Measurements from ENCODE around the gene CORO1C.

DNA sequence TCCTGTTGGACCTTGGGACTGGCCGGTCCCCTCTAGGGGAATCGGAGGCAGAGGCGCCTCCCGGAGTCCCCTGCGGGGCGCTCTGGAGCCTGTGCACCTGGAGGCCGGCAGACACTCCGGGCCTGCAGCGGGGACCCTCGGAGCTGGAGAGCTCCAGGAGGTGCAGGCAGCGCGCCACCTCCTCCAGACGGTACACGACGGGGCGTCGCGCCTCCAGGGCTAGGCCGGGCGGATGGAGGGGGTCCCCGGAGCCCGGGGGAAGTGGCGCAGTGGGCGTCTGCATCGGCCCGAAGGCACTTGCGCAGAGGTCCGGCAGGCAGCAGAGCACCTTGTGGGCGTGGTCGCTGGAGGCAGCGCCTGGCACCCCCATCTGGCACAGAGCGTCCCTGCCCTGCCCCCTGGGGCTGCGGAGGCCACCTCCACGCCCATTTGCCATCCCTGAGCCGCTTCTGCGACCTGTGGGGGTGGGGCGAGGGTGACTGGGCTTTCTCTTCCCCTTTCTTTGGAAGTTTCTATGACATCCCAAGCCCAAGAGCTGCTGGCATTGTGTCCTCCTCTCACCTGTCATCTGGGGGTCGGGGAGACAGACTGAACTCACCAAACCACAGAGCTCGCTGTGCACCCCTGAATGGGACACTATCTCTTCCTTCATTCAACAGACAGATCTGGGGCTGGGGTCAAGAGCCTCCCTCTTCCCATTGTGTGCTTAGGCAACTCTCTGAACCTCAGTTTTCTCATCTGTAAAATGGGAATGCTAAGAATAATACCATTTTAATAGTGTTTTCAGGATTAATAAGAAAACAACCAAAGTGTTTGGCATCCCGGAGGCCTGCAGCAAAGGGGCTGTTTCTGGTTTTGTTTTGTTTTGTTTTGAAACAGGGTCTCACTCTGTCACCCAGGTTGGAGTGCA, 37.5 kb upstream of the CORO1C start:
- TF ChIP-seq, protein P1, sequence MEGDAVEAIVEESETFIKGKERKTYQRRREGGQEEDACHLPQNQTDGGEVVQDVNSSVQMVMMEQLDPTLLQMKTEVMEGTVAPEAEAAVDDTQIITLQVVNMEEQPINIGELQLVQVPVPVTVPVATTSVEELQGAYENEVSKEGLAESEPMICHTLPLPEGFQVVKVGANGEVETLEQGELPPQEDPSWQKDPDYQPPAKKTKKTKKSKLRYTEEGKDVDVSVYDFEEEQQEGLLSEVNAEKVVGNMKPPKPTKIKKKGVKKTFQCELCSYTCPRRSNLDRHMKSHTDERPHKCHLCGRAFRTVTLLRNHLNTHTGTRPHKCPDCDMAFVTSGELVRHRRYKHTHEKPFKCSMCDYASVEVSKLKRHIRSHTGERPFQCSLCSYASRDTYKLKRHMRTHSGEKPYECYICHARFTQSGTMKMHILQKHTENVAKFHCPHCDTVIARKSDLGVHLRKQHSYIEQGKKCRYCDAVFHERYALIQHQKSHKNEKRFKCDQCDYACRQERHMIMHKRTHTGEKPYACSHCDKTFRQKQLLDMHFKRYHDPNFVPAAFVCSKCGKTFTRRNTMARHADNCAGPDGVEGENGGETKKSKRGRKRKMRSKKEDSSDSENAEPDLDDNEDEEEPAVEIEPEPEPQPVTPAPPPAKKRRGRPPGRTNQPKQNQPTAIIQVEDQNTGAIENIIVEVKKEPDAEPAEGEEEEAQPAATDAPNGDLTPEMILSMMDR (IDR thresholded peaks at IDR 0.05; ENCODE audit: insufficient read depth, low read depth, low read length), result no peak
- TF ChIP-seq EZH2 (IDR thresholded peaks at IDR 0.05; ENCODE audit: insufficient read depth, low read length), result no peak

Measured in astrocyte (in vitro differentiated cells and primary cell).